Gastrocnemius medialis (tissue), 4 donors: ENCODE data around the gene CTNNBL1. TPM values are rescaled to one million over a fixed set of nuclear protein-coding genes. Genes with fewer than 3 reads are reported as not detected.
A peak's percentile ranks its signal among the peaks of the same experiment; 100 is the strongest.
"Not testable (repeated sequence)": the region's sequence is repeated elsewhere in the genome, so short reads cannot be mapped to it uniquely, and the experiment has no call there.

ENCODE experiments used
- ATAC-seq, 2 donors: fragments of 150-250 bp; one replicate each; pipeline ENCODE4 v1.9.1; 2016
- DNase-seq, 2 donors: peaks; one replicate each; pipeline ENCODE4 v3.0.0-alpha.2; 2019
- H3K27ac ChIP-seq, 4 donors: fragments of 200-600 bp; sonication (generic); 1 replicate in 1 of 4; 2 replicates in 3 of 4; pipeline ENCODE4 v1.5.1; 2016 to 2018; ENCODE audit warnings: mild to moderate bottlenecking in 2 of 4, moderate library complexity in 1 of 4
- H3K27me3 ChIP-seq, 3 donors: fragments of 200-600 bp; sonication (generic) in 2 of 3; 1 replicate in 1 of 3; 2 replicates in 2 of 3; pipeline versions ENCODE4 v1.5.1 to v1.6.0; 2016 to 2019; ENCODE audit warnings: mild to moderate bottlenecking in 1 of 3, moderate library complexity in 1 of 3
- H3K36me3 ChIP-seq, 2 donors: fragments of 200-600 bp; sonication (generic) in 1 of 2; one replicate each; pipeline ENCODE4 v1.5.1; 2017 to 2018
- H3K4me1 ChIP-seq, 2 donors: fragments of 200-600 bp; sonication (generic) in 1 of 2; one replicate each; pipeline ENCODE4 v1.5.1; 2016 to 2017; ENCODE audit warnings: mild to moderate bottlenecking in 2 of 2
- H3K4me3 ChIP-seq, 4 donors: fragments of 200-600 bp; sonication (generic) in 3 of 4; 1 replicate in 1 of 4; 2 replicates in 3 of 4; pipeline ENCODE4 v1.5.1; 2016 to 2019; ENCODE audit warnings: mild to moderate bottlenecking in 2 of 4
- H3K9me3 ChIP-seq, 3 donors: fragments of 200-600 bp; sonication (generic) in 2 of 3; 1 replicate in 1 of 3; 2 replicates in 2 of 3; pipeline ENCODE4 v1.5.1; 2016 to 2019
- POLR2A ChIP-seq, 2 donors: fragments of 450-650 bp; IDR thresholded peaks; one replicate each; pipeline ENCODE4 v1.6.1; 2017; ENCODE audit warnings: antibody characterized with exemption in 2 of 2, mild to moderate bottlenecking in 2 of 2, moderate library complexity in 2 of 2
- in situ Hi-C, 4 donors: fragments of 200-750 bp; cut with MboI; loops; one replicate each; pipeline versions ENCODE4 v1.15.0 to v1.8.0; 2017; ENCODE audit warnings: low sequenced_read_pairs in 4 of 4
- intact Hi-C: fragments of 100-400 bp; cut with DNase I; formaldehyde crosslinking; loops from one replicate; pipeline ENCODE4 v1.15.1; 2023; ENCODE audit warnings: low total_unique reads
- total RNA-seq, 4 donors: library from RNA; depleted of rRNA; stranded (reverse); fragments of >200 nt; gene quantifications; one replicate each; pipeline versions ENCODE4 v1.1.0 to v1.2.3, GENCODE V29; 2016
- TF ChIP-seq, protein P1 (sequence below), 5 experiments: fragments of 450-650 bp in 3 of 5; fragments of 200-600 bp in 2 of 5; sonication (generic) in 2 of 5; IDR thresholded peaks in 4 of 5; conservative IDR thresholded peaks in 1 of 5; 1 replicate in 4 of 5; 2 replicates in 1 of 5; pipeline ENCODE4 v1.5.1; 2016 to 2019; ENCODE audit warnings: antibody characterized with exemption in 5 of 5, mild to moderate bottlenecking in 3 of 5, moderate library complexity in 3 of 5

Gene CTNNBL1
- total RNA-seq, 4 donors from 2014 or later: 23.1 to 35.4 (median 30.3) TPM

DNA sequence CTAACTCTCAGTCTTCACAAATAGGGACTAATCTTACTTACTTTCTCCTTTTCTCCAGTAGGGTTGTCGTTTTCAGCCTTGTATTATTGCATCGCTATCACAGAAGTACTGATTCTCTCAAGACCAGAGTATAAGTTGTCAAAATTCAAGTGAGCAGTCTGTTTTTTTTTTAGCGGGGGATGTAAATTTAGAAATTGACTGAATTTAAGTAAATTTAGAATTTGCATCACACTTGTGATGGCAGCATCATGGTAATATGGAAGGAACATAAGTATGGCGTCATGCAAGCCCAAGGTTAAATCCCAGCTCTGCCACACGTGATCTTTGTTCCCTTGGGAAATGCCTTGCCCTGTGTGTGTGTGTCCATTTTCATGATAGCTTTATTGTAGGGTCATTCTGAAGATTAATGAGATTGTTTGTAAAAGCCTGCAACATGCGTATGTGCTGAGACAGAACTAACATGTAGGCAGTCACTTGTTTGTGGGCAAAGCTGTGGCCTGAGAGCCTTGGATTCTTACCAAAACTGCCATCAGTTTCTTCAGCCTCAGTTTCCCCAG lies 156.3 kb downstream of the CTNNBL1 start:
- DNase-seq (no peak), ATAC-seq (no peak)
- intact Hi-C loops (no loop called here), in situ Hi-C loops (no loop called here)
- no peaks in the 10 kb centered on the region for H3K27me3 ChIP-seq
- H3K27ac ChIP-seq: no peak overlapping the region
- peaks cover 0 to 7% of the 10 kb centered on the region in 2 donors for H3K36me3 ChIP-seq
- no peaks in the 10 kb centered on the region for H3K4me1 ChIP-seq
- H3K9me3 ChIP-seq: no peaks in the 10 kb centered on the region
- TF ChIP-seq POLR2A (IDR thresholded peaks at IDR 0.05): no peak
- TF ChIP-seq, protein P1, sequence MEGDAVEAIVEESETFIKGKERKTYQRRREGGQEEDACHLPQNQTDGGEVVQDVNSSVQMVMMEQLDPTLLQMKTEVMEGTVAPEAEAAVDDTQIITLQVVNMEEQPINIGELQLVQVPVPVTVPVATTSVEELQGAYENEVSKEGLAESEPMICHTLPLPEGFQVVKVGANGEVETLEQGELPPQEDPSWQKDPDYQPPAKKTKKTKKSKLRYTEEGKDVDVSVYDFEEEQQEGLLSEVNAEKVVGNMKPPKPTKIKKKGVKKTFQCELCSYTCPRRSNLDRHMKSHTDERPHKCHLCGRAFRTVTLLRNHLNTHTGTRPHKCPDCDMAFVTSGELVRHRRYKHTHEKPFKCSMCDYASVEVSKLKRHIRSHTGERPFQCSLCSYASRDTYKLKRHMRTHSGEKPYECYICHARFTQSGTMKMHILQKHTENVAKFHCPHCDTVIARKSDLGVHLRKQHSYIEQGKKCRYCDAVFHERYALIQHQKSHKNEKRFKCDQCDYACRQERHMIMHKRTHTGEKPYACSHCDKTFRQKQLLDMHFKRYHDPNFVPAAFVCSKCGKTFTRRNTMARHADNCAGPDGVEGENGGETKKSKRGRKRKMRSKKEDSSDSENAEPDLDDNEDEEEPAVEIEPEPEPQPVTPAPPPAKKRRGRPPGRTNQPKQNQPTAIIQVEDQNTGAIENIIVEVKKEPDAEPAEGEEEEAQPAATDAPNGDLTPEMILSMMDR (IDR thresholded peaks at IDR 0.05 in 4 of 5, conservative IDR thresholded peaks at IDR 0.05 in 1 of 5): no peak
- H3K4me3 ChIP-seq: no peak overlapping the region

DNA sequence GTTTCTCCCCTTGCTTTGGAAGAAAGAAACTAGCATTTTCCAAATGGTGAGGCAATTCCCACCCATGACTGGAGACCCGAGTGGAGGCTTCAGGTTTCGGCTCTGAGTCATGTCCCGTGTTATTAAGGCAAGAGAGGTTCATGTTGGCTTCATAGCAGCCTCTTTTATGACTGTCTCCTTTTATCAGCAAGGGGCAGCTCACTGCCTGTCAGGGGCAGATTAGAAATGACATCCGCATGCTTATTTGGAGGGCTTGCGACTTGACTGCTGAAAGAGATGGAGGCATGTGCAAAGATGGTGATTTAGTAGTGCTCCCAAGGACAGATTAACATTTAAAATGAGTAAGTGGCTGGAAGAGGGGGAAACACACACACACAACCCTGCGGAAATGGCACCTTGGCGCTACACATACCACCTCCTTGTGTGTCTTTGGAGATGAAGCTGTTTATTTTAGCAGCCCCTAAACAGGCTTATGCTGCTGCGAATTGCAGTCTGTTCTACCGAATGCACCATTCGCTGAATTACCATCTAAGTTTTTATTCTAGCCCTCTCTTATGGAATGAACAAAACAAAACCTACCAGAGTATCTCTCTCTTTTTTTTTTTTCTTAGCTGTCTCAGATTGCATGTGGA lies 157.0 kb downstream of the CTNNBL1 start:
- intact Hi-C loops (no loop called here), in situ Hi-C loops (no loop called here)
- TF ChIP-seq, protein P1 (IDR thresholded peaks at IDR 0.05 in 4 of 5, conservative IDR thresholded peaks at IDR 0.05 in 1 of 5): no peak
- TF ChIP-seq POLR2A (IDR thresholded peaks at IDR 0.05): no peak
- H3K4me1 ChIP-seq: no peaks in the 10 kb centered on the region
- H3K27me3 ChIP-seq: no peaks in the 10 kb centered on the region
- no peak overlapping the region for H3K27ac ChIP-seq
- H3K36me3 ChIP-seq: peaks cover 0 to 7% of the 10 kb centered on the region in 2 donors
- no peaks in the 10 kb centered on the region for H3K9me3 ChIP-seq
- peak in 1 of 2 donors; percentile 51 for ATAC-seq
- no peak for DNase-seq
- H3K4me3 ChIP-seq: no peak overlapping the region

DNA sequence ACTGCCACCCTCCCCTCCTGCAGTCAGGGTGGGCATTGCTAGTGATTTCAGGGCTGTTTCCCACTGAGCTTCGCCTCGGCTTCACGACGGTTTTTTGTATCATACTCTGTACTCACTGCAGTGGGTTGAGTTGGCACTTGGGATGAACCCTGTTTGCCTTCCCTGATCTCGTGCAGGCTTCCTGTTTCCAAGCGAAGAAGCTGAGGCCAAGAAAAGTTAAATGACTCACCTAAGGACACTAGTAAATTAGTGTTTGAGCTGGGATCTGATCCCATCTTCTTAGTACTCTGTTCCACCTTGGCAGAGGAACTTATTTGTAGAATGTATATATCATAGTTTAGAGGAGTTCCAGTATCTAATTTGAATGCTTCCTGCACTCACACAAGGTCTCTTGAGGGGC lies 158.8 kb downstream of the CTNNBL1 start:
- TF ChIP-seq POLR2A (IDR thresholded peaks at IDR 0.05): no peak
- TF ChIP-seq, protein P1 (IDR thresholded peaks at IDR 0.05 in 4 of 5, conservative IDR thresholded peaks at IDR 0.05 in 1 of 5): no peak
- H3K9me3 ChIP-seq: no peaks in the 10 kb centered on the region
- no peak overlapping the region for H3K27ac ChIP-seq
- DNase-seq (no peak), ATAC-seq (no peak)
- H3K4me1 ChIP-seq: no peaks in the 10 kb centered on the region
- intact Hi-C loops: no loop called here
- H3K4me3 ChIP-seq: no peak overlapping the region
- in situ Hi-C loops: no loop called here
- H3K27me3 ChIP-seq: no peaks in the 10 kb centered on the region
- peaks cover 0 to 7% of the 10 kb centered on the region in 2 donors for H3K36me3 ChIP-seq

DNA sequence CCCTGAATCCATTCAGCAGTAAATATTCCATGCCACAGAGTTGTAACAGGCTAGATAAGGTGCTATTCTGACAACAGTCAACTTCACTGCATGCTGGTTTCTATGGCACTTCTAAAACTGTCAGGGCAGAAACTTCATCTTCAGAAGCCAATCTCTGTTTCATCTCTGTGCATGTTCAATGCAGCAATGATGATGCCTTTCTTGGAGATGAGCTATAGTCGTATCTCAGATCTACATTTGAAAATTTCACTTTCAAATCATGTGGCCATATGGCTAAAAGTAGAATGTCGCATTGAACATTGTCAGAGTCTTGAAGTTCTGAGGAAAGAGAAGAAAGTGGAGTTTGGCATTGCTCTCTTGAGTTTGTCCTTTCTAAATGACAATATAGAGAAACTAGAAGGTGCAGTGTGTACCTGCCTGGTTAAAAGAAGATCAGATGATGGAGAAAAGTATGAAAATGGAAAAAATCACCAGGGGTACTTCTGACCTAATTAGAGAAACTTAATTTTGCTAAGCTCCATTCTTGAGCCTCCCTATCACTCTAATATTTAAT lies 160.1 kb downstream of the CTNNBL1 start:
- Histone ChIP-seq H3K9me3 (no peaks in the 10 kb centered on the region), H3K36me3 (peaks cover 0 to 7% of the 10 kb centered on the region in 2 donors), H3K27ac (no peak overlapping the region), H3K4me3 (no peak overlapping the region), H3K4me1 (no peaks in the 10 kb centered on the region), H3K27me3 (no peaks in the 10 kb centered on the region)
- in situ Hi-C loops: no loop called here
- intact Hi-C loops: no loop called here
- no peak for DNase-seq
- TF ChIP-seq, protein P1 (IDR thresholded peaks at IDR 0.05 in 4 of 5, conservative IDR thresholded peaks at IDR 0.05 in 1 of 5): no peak
- no peak for TF ChIP-seq POLR2A (IDR thresholded peaks at IDR 0.05)
- ATAC-seq: no peak

DNA sequence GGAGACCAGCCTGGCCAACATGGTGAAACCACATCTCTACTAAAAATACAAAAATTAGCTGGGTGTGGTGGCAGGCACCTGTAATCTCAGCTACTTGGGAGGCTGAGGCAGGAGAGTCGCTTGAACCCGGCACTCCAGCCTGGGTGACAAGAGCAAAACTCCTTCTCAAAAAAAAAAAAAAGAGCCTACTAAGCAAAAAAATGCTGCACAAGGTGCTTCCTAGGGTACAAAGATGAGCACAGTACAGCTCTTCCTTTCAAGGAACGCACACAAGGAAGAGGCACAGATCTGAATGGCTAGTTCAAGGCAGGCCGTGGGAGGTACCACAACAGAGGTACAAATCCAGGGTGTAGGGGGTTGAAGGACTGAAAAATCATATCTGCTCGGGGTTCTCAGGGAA lies 162.2 kb downstream of the CTNNBL1 start:
- in situ Hi-C loops, H3K4me1 ChIP-seq, ATAC-seq, H3K27ac ChIP-seq, H3K4me3 ChIP-seq, intact Hi-C loops, H3K27me3 ChIP-seq, H3K9me3 ChIP-seq, DNase-seq: not testable (repeated sequence)
- H3K36me3 ChIP-seq: peaks cover 0 to 23% of the 10 kb centered on the region in 2 donors
